H9 (cell line): ENCODE measurements around the gene ARF4. TPM values are rescaled to one million over a fixed set of nuclear protein-coding genes. Genes with fewer than 3 reads are reported as not detected.

Source experiments
- DNase-seq: peaks from one replicate; pipeline ENCODE4 v3.0.0-alpha.2; 2017
- H2AFZ ChIP-seq: one replicate; pipeline ENCODE4 v1.6.1; 2013; ENCODE audit warnings: mild to moderate bottlenecking, low read length, control low read depth, moderate library complexity
- H2AK5ac ChIP-seq: 2 replicates; pipeline ENCODE4 v1.6.1; 2013; ENCODE audit warnings: low read length, control low read depth, mixed read lengths; ENCODE audit not compliant: insufficient read length
- H2BK120ac ChIP-seq: one replicate; pipeline ENCODE4 v1.6.1; 2013; ENCODE audit warnings: low read depth, mild to moderate bottlenecking, low read length, control low read depth, inconsistent platforms; ENCODE audit not compliant: poor library complexity, severe bottlenecking
- H2BK12ac ChIP-seq: 2 replicates; pipeline ENCODE4 v1.6.1; 2013; ENCODE audit warnings: low read length, control low read depth, mixed read lengths, low read depth; ENCODE audit not compliant: insufficient read length
- H2BK15ac ChIP-seq: 2 replicates; pipeline ENCODE4 v1.6.1; 2013; ENCODE audit warnings: low read depth, low read length, control low read depth
- H2BK20ac ChIP-seq: one replicate; pipeline ENCODE4 v1.6.1; 2013; ENCODE audit warnings: low read depth, mild to moderate bottlenecking, low read length, control low read depth, inconsistent platforms; ENCODE audit not compliant: poor library complexity, severe bottlenecking
- H2BK5ac ChIP-seq: 2 replicates; pipeline ENCODE4 v1.6.1; 2013; ENCODE audit warnings: low read length, control low read depth, mixed read lengths; ENCODE audit not compliant: insufficient read length
- H3K14ac ChIP-seq: 2 replicates; pipeline ENCODE4 v1.6.1; 2013; ENCODE audit warnings: low read length, control low read depth; ENCODE audit not compliant: insufficient read depth
- H3K18ac ChIP-seq: 2 replicates; pipeline ENCODE4 v1.6.1; 2013; ENCODE audit warnings: low read depth, mild to moderate bottlenecking, mixed read lengths, low read length, control low read depth; ENCODE audit not compliant: insufficient read length
- H3K23ac ChIP-seq: 2 replicates; pipeline ENCODE4 v1.6.1; 2013; ENCODE audit warnings: low read length, control low read depth, mixed read lengths, low read depth; ENCODE audit not compliant: insufficient read length
- H3K23me2 ChIP-seq: 2 replicates; pipeline ENCODE4 v1.6.1; 2013; ENCODE audit warnings: low read depth, mild to moderate bottlenecking, mixed read lengths, low read length, control low read depth; ENCODE audit not compliant: insufficient read length, poor library complexity, severe bottlenecking
- H3K27ac ChIP-seq: 2 replicates; pipeline ENCODE4 v1.5.1; 2013; ENCODE audit warnings: low read length, control low read depth, mixed read lengths, low read depth; ENCODE audit not compliant: insufficient read length
- H3K27me3 ChIP-seq: 2 replicates; pipeline ENCODE4 v1.6.1; 2013; ENCODE audit warnings: low read length, control low read depth, inconsistent platforms; ENCODE audit not compliant: insufficient read depth
- H3K4ac ChIP-seq: 2 replicates; pipeline ENCODE4 v1.6.1; 2013; ENCODE audit warnings: low read depth, mild to moderate bottlenecking, control low read depth, inconsistent platforms, low read length, moderate library complexity
- H3K4me1 ChIP-seq: 2 replicates; pipeline ENCODE4 v1.6.1; 2013; ENCODE audit warnings: low read length, control low read depth, inconsistent platforms; ENCODE audit not compliant: insufficient read depth
- H3K4me2 ChIP-seq: 2 replicates; pipeline ENCODE4 v1.6.1; 2013; ENCODE audit warnings: low read length, control low read depth, mixed read lengths; ENCODE audit not compliant: insufficient read length, insufficient read depth
- H3K56ac ChIP-seq: 2 replicates; pipeline ENCODE4 v1.6.1; 2013; ENCODE audit warnings: low read depth, mild to moderate bottlenecking, mixed read lengths, low read length, control low read depth; ENCODE audit not compliant: insufficient read length
- H3K79me1 ChIP-seq: 2 replicates; pipeline ENCODE4 v1.6.1; 2013; ENCODE audit warnings: low read depth, mild to moderate bottlenecking, moderate library complexity, low read length, control low read depth, inconsistent platforms; ENCODE audit not compliant: insufficient read depth, poor library complexity, severe bottlenecking
- H3K79me2 ChIP-seq: 2 replicates; pipeline ENCODE4 v1.6.1; 2013; ENCODE audit warnings: low read length, control low read depth, inconsistent platforms; ENCODE audit not compliant: insufficient read depth
- H3K9ac ChIP-seq: 2 replicates; pipeline ENCODE4 v1.6.1; 2013; ENCODE audit warnings: low read length, control low read depth, mixed read lengths; ENCODE audit not compliant: insufficient read length; ENCODE audit errors: extremely low read depth
- H3K9me3 ChIP-seq: one replicate; pipeline ENCODE4 v1.6.1; 2013; ENCODE audit warnings: low read depth, low read length, inconsistent platforms; ENCODE audit not compliant: control insufficient read depth
- H3T11ph ChIP-seq: one replicate; pipeline ENCODE4 v1.6.1; 2013; ENCODE audit warnings: mild to moderate bottlenecking, low read length, control low read depth, inconsistent platforms
- H4K20me1 ChIP-seq: one replicate; pipeline ENCODE4 v1.6.1; 2013; ENCODE audit not compliant: control insufficient read depth, insufficient read length, insufficient read depth
- H4K5ac ChIP-seq: 2 replicates; pipeline ENCODE4 v1.6.1; 2013; ENCODE audit warnings: low read depth, mild to moderate bottlenecking, mixed read lengths, low read length, control low read depth; ENCODE audit not compliant: insufficient read length
- H4K8ac ChIP-seq: replicated peaks from 2 replicates; pipeline ENCODE4 v1.6.1; 2013; ENCODE audit warnings: low read length, control low read depth, mixed read lengths, low read depth; ENCODE audit not compliant: insufficient read length
- H4K91ac ChIP-seq: 2 replicates; pipeline ENCODE4 v1.6.1; 2013; ENCODE audit warnings: low read depth, mild to moderate bottlenecking, moderate library complexity, mixed read lengths, low read length, control low read depth; ENCODE audit not compliant: insufficient read length
- H3K27ac Mint-ChIP-seq, 3 experiments: 2 replicates in 2 of 3; 3 replicates in 1 of 3; pipeline ENCODE4 v1.8.0; 2020 to 2021; ENCODE audit warnings: mixed read lengths in 3 of 3, mild to moderate bottlenecking in 1 of 3, moderate library complexity in 1 of 3
- H3K27me3 Mint-ChIP-seq: 2 replicates; pipeline ENCODE4 v1.8.0; 2021; ENCODE audit warnings: low read depth, mild to moderate bottlenecking, moderate library complexity, mixed read lengths
- H3K36me3 Mint-ChIP-seq, 3 experiments: 2 replicates in 2 of 3; 3 replicates in 1 of 3; pipeline ENCODE4 v1.8.0; 2020 to 2021; ENCODE audit warnings: low read depth in 3 of 3, mixed read lengths in 3 of 3; ENCODE audit not compliant: insufficient read depth in 1 of 3
- H3K4me1 Mint-ChIP-seq, 2 experiments: 2 replicates each; pipeline ENCODE4 v1.8.0; 2020; ENCODE audit warnings: mixed read lengths in 2 of 2
- H3K4me3 Mint-ChIP-seq, 2 experiments: 2 replicates in 1 of 2; 3 replicates in 1 of 2; pipeline ENCODE4 v1.8.0; 2020 to 2021; ENCODE audit warnings: mild to moderate bottlenecking in 2 of 2, mixed read lengths in 2 of 2, moderate library complexity in 1 of 2
- H3K9me3 Mint-ChIP-seq, 2 experiments: 2 replicates in 1 of 2; 3 replicates in 1 of 2; pipeline ENCODE4 v1.8.0; 2020; ENCODE audit warnings: mild to moderate bottlenecking in 2 of 2, mixed read lengths in 2 of 2, moderate library complexity in 1 of 2
- WGBS: extraction: QIAGEN DNeasy Blood & Tissue Kit; methylation state at CpG from one replicate; pipeline ENCODE4 v1.1.7; 2013; ENCODE audit warnings: missing lambda C conversion rate, low lambda C conversion rate, mixed read lengths; ENCODE audit not compliant: insufficient read length; ENCODE audit errors: extremely low coverage; 5-methylcytosine and 5-hydroxymethylcytosine counted together
- total RNA-seq: library from RNA; stranded (reverse); gene quantifications from 2 replicates; pipeline ENCODE4 v1.2.1, GENCODE V29; 2021
- TF ChIP-seq, protein P1 (sequence below): fragments of 200-600 bp; sonication (generic); conservative IDR thresholded peaks from 3 replicates; pipeline ENCODE4 v1.8.0; 2021; ENCODE audit warnings: antibody characterized with exemption, mild to moderate bottlenecking

Gene ARF4
- total RNA-seq, 1 experiment from 2014 or later = 160 TPM

DNA sequence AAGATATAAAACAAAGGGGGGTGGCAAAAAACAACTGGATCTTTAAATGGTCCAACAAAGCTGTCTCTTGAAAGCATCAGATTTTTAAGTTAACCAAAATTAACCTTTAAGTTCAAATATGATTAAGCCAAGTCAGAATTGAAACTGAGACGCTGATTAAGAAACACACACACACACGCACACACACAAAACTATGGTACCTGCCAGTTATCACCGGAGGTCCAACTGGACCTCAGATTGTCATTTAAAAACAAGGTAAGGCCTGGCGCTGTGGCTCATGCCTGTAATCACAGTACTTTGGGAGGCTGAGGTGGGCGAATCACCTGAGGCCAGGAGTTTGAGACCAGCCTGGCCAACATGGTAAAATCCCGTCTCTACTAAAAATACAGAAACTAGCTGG, 10.4 kb downstream of the ARF4 start:
- Mint-ChIP-seq H3K27me3 (no peaks in the 10 kb centered on the region), H3K36me3 (peaks cover 7 to 24% (median 14%) of the 10 kb centered on the region in 3 experiments; a peak in 6 of 7 replicates), H3K4me1 (peaks cover 0 to 7% of the 10 kb centered on the region in 2 experiments; a peak in 1 of 4 replicates), H3K27ac (peak overlapping the region in 2 of 3 experiments; percentile 16 to 19; a peak in 1 of 7 replicates), H3K4me3 (no peak overlapping the region), H3K9me3 (no peaks in the 10 kb centered on the region)
- Histone ChIP-seq H3K4me1 (no peaks in the 10 kb centered on the region), H2AK5ac (no peak overlapping the region), H3T11ph (no peak overlapping the region), H3K79me2 (peaks cover 23% of the 10 kb centered on the region; the same call in 1 of the 2 replicates), H3K4me2 (no peak overlapping the region), H3K23ac (no peak overlapping the region), H2BK120ac (no peak overlapping the region), H3K4ac (no peak overlapping the region), H2BK20ac (no peak overlapping the region), H4K5ac (no peak overlapping the region), H2BK12ac (no peak overlapping the region), H4K91ac (no peak overlapping the region), H2BK5ac (no peak overlapping the region), H3K27me3 (no peaks in the 10 kb centered on the region), H3K14ac (no peak overlapping the region), H3K23me2 (no peaks in the 10 kb centered on the region), H3K27ac (no peak overlapping the region), H3K9ac (no peak overlapping the region), H4K20me1 (no peaks in the 10 kb centered on the region), H2BK15ac (no peak overlapping the region), H3K9me3 (no peaks in the 10 kb centered on the region), H4K8ac (no peak overlapping the region), H3K56ac (no peak overlapping the region), H2AFZ (no peak overlapping the region), H3K79me1 (peaks cover 3% of the 10 kb centered on the region), H3K18ac (no peak overlapping the region)
- TF ChIP-seq, protein P1, sequence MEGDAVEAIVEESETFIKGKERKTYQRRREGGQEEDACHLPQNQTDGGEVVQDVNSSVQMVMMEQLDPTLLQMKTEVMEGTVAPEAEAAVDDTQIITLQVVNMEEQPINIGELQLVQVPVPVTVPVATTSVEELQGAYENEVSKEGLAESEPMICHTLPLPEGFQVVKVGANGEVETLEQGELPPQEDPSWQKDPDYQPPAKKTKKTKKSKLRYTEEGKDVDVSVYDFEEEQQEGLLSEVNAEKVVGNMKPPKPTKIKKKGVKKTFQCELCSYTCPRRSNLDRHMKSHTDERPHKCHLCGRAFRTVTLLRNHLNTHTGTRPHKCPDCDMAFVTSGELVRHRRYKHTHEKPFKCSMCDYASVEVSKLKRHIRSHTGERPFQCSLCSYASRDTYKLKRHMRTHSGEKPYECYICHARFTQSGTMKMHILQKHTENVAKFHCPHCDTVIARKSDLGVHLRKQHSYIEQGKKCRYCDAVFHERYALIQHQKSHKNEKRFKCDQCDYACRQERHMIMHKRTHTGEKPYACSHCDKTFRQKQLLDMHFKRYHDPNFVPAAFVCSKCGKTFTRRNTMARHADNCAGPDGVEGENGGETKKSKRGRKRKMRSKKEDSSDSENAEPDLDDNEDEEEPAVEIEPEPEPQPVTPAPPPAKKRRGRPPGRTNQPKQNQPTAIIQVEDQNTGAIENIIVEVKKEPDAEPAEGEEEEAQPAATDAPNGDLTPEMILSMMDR = no peak
- WGBS = no CpG with 5 or more reads among the region's 6 CpGs
- DNase-seq = no peak
